Upper lobe of right lung (tissue), 1 donor: Measurements from ENCODE around the gene LAMA2. TPM values are rescaled to one million over a fixed set of nuclear protein-coding genes. Genes with fewer than 3 reads are reported as not detected.

Source experiments
- ATAC-seq: fragments of 200-7000 bp; cut with Tn5 transposase; one replicate; pipeline ENCODE4 v1.9.1; 2020; ENCODE audit warnings: mild to moderate bottlenecking, moderate library complexity
- DNase-seq: peaks from one replicate; pipeline ENCODE4 v3.0.0-alpha.2; 2020
- H3K27ac ChIP-seq: fragments of 200-600 bp; one replicate; pipeline ENCODE4 v1.8.0; 2022
- H3K27me3 ChIP-seq: fragments of 200-600 bp; one replicate; pipeline ENCODE4 v1.8.0; 2022; ENCODE audit warnings: mild to moderate bottlenecking
- H3K36me3 ChIP-seq: fragments of 200-600 bp; one replicate; pipeline ENCODE4 v1.8.0; 2022
- H3K4me1 ChIP-seq: fragments of 200-600 bp; one replicate; pipeline ENCODE4 v1.8.0; 2022
- H3K4me3 ChIP-seq: fragments of 200-600 bp; one replicate; pipeline ENCODE4 v1.8.0; 2022; ENCODE audit warnings: mild to moderate bottlenecking
- H3K9me3 ChIP-seq: fragments of 200-600 bp; one replicate; pipeline ENCODE4 v1.8.0; 2022
- intact Hi-C: fragments of 100-400 bp; cut with DNase I; formaldehyde crosslinking; loops from one replicate; pipeline ENCODE4 v1.11.0; 2022
- total RNA-seq: library from RNA; stranded (reverse); fragmentation: NEBNext Ultra II Directional; extraction: Animal tissue kit (Norgen Biotek cat#: 25700); gene quantifications from one replicate; pipeline ENCODE4 v1.2.1, GENCODE V29; 2021
- TF ChIP-seq, protein P1 (sequence below): fragments of 200-600 bp; IDR thresholded peaks from one replicate; pipeline ENCODE4 v1.8.0; 2022; ENCODE audit warnings: antibody characterized with exemption
- donor health status: DM: no; HTN: yes; CAD: no; lungs with severe emphysema.

Gene LAMA2
- total RNA-seq, 1 donor from 2014 or later: 42.1 TPM

DNA sequence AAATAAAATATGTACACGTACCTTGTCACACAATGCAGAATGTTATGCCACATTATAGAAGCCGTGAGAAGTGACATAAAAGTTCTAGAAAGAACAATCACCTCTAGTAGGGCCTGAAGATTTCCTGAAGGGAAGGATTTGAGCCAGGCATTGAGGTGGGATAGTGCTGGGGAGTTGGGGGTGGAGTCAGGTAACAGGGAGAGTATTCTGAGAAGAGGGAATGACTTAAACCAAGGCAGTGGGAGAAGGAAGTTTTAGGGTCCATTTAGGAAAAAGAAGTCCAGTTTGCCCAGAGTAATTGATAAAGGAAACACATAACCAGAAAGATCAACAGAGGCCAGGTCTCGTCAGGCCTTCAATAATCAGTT, 564.2 kb downstream of the LAMA2 start:
- intact Hi-C loops: no loop called here
- TF ChIP-seq, protein P1, sequence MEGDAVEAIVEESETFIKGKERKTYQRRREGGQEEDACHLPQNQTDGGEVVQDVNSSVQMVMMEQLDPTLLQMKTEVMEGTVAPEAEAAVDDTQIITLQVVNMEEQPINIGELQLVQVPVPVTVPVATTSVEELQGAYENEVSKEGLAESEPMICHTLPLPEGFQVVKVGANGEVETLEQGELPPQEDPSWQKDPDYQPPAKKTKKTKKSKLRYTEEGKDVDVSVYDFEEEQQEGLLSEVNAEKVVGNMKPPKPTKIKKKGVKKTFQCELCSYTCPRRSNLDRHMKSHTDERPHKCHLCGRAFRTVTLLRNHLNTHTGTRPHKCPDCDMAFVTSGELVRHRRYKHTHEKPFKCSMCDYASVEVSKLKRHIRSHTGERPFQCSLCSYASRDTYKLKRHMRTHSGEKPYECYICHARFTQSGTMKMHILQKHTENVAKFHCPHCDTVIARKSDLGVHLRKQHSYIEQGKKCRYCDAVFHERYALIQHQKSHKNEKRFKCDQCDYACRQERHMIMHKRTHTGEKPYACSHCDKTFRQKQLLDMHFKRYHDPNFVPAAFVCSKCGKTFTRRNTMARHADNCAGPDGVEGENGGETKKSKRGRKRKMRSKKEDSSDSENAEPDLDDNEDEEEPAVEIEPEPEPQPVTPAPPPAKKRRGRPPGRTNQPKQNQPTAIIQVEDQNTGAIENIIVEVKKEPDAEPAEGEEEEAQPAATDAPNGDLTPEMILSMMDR: no peak
- no peak for DNase-seq
- Histone ChIP-seq H3K4me1 (no peaks in the 10 kb centered on the region), H3K4me3 (no peak overlapping the region), H3K27ac (no peak overlapping the region), H3K36me3 (no peaks in the 10 kb centered on the region), H3K9me3 (no peaks in the 10 kb centered on the region), H3K27me3 (no peaks in the 10 kb centered on the region)
- no peak for ATAC-seq

DNA sequence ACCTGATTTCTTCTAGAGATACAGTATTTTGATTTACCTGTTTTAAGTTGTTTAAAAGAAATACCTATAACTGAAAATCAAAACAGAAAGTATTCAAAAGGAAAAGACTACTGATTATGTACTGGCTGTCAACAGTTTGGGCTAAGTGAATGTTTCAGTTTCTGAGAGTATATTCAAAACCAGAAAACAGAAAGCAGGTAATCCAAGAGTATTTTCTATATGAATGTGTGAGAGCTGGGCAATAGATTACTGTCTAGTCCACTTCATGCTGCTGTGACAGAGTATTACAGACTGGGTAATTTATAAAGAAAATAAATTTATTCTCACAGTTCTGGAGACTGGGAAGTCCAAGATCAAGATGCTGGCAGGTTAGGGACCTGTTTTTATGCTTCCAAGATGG, 566.0 kb downstream of the LAMA2 start:
- TF ChIP-seq, protein P1: no peak
- no peak for ATAC-seq
- H3K27me3 ChIP-seq: no peaks in the 10 kb centered on the region
- no peak overlapping the region for H3K4me3 ChIP-seq
- H3K9me3 ChIP-seq: no peaks in the 10 kb centered on the region
- H3K4me1 ChIP-seq: no peaks in the 10 kb centered on the region
- DNase-seq: no peak
- H3K36me3 ChIP-seq: no peaks in the 10 kb centered on the region
- intact Hi-C loops: no loop called here
- no peak overlapping the region for H3K27ac ChIP-seq

DNA sequence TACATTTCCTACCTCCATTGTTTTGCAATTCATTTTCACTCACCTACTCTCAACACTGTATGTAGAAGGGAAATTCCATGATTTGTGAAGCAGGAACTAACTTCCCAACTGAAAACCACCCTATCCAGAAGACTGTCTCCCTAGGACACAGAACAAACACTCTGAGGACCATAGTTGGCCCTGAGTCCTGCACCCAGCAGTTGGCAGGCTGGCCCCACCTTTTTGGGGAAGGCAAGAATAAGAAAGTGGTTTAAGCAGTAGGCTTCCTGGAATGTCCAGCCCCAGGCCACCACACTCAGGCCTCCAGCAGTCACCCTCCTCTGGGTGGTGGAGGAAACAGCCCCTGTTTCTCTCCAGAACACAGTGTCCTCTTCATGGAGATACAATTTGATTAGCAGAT, 568.2 kb downstream of the LAMA2 start:
- Histone ChIP-seq H3K27me3 (no peaks in the 10 kb centered on the region), H3K4me1 (no peaks in the 10 kb centered on the region), H3K36me3 (no peaks in the 10 kb centered on the region), H3K9me3 (no peaks in the 10 kb centered on the region), H3K27ac (no peak overlapping the region), H3K4me3 (no peak overlapping the region)
- peak; percentile 27 for ATAC-seq
- TF ChIP-seq, protein P1: no peak
- intact Hi-C loops: no loop called here
- DNase-seq: no peak

DNA sequence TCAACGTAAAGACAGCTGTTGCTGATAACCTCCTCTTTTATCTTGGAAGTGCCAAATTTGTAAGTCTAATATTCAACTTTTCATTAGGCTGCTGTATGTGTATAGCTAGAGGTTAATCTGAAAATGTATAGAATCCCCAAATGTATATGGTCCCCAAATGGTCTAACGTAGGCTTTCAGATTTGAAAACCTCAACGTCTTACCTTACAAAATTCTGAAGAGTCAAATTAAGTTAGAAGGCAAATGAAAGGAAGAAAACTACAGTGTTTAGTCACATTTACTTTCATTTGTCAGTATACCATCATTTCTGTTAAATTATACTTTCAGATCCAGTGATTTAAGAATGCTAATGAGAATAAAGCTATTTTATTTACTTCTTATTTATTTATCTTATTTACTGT, 570.1 kb downstream of the LAMA2 start:
- H3K9me3 ChIP-seq: no peaks in the 10 kb centered on the region
- intact Hi-C loops: no loop called here

DNA sequence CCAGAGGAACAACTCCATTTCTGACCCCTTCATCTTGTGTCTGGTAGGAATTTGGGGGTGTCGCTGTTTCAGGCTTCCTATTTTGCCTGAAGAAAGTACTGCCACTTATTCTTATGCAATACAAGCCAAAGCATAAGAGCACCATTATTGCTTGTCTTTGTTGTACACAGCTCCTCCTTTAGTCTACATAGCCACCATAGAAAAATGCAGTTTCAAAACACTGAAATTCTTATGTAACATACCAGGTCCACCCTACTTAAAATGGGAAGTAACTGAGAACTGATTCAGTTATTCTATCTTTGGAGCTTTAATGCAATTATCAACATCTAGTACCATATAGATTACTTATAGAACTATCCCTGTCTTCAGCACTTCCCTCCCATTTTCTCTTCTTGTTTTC, 571.5 kb downstream of the LAMA2 start:
- Histone ChIP-seq H3K4me1 (no peaks in the 10 kb centered on the region), H3K4me3 (no peak overlapping the region), H3K27me3 (no peaks in the 10 kb centered on the region), H3K36me3 (peaks cover 3% of the 10 kb centered on the region), H3K27ac (no peak overlapping the region), H3K9me3 (no peaks in the 10 kb centered on the region)
- no peak for DNase-seq
- TF ChIP-seq, protein P1: no peak
- intact Hi-C loops: no loop called here
- peak; percentile 64 for ATAC-seq

More for the DNA sequence above, 570.1 kb downstream of the LAMA2 start:
- no peak for ATAC-seq
- Histone ChIP-seq H3K27ac (no peak overlapping the region), H3K4me3 (no peak overlapping the region), H3K27me3 (no peaks in the 10 kb centered on the region), H3K4me1 (no peaks in the 10 kb centered on the region), H3K36me3 (no peaks in the 10 kb centered on the region)
- TF ChIP-seq, protein P1: no peak
- no peak for DNase-seq

DNA sequence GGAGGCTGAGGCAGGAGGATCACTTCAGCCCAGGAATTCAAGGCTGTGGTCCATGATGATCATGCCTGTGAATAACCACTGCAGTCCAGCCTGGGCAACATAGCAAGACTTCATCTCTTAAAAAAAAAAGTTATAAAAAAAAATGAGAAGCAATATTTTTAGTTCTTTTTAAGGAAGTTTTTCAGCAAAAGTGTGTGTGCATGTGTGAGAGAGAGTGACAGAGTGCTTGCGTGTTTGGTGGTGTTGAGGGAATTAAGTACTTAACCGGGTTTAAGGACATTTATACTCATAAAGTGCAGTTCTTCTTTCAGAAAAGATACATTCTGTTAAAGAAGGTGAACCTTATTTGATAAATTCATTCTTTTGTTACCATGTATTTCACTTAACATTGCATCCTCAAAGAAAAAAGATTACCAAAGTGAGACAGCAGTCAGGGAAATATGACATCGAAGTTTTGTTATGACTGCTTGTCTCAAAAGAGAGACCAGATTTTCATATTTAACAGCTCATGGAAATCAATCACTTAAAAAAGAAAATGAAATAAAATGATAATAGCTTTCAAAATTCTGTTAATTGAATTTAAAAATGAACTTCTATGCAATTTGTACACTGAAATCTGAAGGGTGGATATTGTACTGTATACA, 572.3 kb downstream of the LAMA2 start:
- Histone ChIP-seq H3K4me1 (no peaks in the 10 kb centered on the region), H3K4me3 (no peak overlapping the region), H3K27ac (no peak overlapping the region), H3K36me3 (peaks cover 6% of the 10 kb centered on the region), H3K27me3 (no peaks in the 10 kb centered on the region), H3K9me3 (no peaks in the 10 kb centered on the region)
- DNase-seq (no peak), ATAC-seq (no peak)
- intact Hi-C loops: no loop called here
- TF ChIP-seq, protein P1: no peak
